ENCODE data around the gene DNAH2. TPM values are rescaled to one million over a fixed set of nuclear protein-coding genes. Genes with fewer than 3 reads are reported as not detected.
"Not testable (repeated sequence)": the region's sequence is repeated elsewhere in the genome, so short reads cannot be mapped to it uniquely, and the experiment has no call there.

Gene DNAH2
- total RNA-seq, 4 donors from 2014 or later, result 0.19 to 0.95 (median 0.65) TPM

- ATAC-seq (ENCODE audit: low FRiP score), result peak; percentile 21
- no peak for DNase-seq (ENCODE audit: low spot score)
- TF ChIP-seq, protein P1, sequence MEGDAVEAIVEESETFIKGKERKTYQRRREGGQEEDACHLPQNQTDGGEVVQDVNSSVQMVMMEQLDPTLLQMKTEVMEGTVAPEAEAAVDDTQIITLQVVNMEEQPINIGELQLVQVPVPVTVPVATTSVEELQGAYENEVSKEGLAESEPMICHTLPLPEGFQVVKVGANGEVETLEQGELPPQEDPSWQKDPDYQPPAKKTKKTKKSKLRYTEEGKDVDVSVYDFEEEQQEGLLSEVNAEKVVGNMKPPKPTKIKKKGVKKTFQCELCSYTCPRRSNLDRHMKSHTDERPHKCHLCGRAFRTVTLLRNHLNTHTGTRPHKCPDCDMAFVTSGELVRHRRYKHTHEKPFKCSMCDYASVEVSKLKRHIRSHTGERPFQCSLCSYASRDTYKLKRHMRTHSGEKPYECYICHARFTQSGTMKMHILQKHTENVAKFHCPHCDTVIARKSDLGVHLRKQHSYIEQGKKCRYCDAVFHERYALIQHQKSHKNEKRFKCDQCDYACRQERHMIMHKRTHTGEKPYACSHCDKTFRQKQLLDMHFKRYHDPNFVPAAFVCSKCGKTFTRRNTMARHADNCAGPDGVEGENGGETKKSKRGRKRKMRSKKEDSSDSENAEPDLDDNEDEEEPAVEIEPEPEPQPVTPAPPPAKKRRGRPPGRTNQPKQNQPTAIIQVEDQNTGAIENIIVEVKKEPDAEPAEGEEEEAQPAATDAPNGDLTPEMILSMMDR (IDR thresholded peaks at IDR 0.05), result no peak
Observed at GRCh38 chr17:7807206-7807605, 89.7 kb downstream of the DNAH2 start.

DNA sequence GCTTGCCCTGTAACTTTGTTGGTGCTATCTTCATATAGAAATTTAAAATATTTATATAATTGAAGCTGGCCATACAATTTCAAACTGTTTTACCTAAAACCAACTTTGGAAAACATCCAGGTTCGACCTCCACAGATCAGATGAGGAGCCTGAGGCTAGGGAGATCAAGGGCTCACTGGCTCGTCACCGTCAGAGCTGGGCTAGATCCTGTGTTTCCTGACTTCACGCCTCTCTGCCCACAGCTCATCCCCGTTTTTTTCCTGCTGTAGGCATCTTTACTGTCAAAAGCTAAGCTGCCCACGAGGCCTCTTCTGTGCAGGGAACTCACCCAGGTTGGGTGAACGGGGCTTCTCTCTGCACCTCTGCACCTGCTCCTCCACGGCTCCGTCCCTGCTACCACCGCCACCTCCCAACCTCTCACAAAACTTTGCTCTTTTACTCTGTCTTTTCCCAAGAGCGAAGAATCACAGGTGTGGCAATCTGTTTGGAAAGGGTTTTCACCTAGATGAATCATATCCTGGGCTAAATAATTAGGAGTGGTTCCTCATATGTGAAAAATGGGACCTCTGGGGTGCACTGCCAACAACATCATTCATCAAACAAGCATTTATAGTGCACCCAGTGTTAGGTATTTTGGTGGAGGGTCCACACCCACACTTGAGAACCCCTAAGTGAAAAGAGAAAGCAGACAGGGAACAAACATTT lies 91.7 kb downstream of the DNAH2 start:
- DNase-seq (ENCODE audit: low spot score) (no peak), ATAC-seq (ENCODE audit: low FRiP score) (no peak)
- TF ChIP-seq, protein P1 (IDR thresholded peaks at IDR 0.05), result no peak

DNA sequence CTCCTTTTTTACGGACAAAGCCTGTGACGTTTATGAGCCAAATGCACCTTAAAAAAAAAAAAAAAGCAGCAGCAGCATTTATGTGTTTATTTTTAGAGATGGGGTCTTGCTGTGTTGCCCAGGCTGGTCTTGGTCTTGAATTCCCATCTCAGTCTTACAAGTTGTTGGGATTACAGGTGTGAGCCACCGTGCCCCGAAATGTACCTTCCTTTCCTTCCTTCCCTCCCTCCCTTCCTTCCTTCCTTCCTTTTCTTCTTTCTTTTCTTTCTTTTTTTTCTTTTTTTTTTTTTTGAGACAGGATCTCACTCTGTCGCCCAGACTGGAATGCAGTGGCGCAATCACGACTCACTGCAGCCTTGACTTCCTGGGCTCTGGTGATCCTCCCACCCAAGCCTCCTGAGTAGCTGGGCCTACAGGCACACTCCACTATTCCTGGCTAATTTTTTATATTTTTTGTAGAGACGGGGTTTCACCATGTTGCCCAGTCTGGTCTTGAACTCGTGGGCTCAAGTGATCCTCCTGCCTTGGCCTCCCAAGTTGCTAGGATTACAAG lies 92.3 kb downstream of the DNAH2 start:
- not testable (repeated sequence) for DNase-seq (ENCODE audit: low spot score); ATAC-seq (ENCODE audit: low FRiP score)

- TF ChIP-seq, protein P1 (IDR thresholded peaks at IDR 0.05), result no peak
- ATAC-seq (ENCODE audit: low FRiP score) (no peak), DNase-seq (ENCODE audit: low spot score) (no peak)
Observed at GRCh38 chr17:7811251-7811650, 93.7 kb downstream of the DNAH2 start.

DNA sequence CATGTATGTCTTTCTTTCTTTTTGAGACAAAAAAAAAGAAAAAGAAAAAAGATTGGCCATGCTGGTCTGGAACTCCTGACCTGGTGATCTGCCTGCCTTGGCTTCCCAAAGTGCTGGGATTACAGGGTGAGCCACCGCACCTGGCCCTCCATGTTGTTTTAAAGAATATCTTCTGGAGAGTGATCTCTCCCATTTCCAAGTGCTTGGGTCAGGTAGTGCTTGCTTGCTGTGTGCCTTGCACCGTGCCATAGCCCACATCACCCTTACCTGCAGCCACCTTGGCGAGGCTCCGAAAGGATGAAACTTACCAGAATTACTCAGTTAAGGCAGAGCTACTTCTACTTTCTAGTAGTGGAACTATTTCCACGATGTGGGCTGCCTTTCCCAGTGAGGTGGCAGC lies 97.4 kb downstream of the DNAH2 start:
- no peak for ATAC-seq (ENCODE audit: low FRiP score)
- DNase-seq (ENCODE audit: low spot score), result no peak
- TF ChIP-seq, protein P1 (IDR thresholded peaks at IDR 0.05), result no peak

- TF ChIP-seq, protein P1 (IDR thresholded peaks at IDR 0.05), result no peak
- ATAC-seq (ENCODE audit: low FRiP score) (no peak), DNase-seq (ENCODE audit: low spot score) (no peak)
Observed at GRCh38 chr17:7816926-7817642, 99.5 kb downstream of the DNAH2 start.

- ATAC-seq (ENCODE audit: low FRiP score) (no peak), DNase-seq (ENCODE audit: low spot score) (no peak)
- TF ChIP-seq, protein P1 (IDR thresholded peaks at IDR 0.05), result no peak
Observed at GRCh38 chr17:7817643-7817964, 100.1 kb downstream of the DNAH2 start.
